ENCODE measurements around the gene KHDC1.
"Not testable (repeated sequence)": the region's sequence is repeated elsewhere in the genome, so short reads cannot be mapped to it uniquely, and the experiment has no call there.

The KHDC1 gene

DNA sequence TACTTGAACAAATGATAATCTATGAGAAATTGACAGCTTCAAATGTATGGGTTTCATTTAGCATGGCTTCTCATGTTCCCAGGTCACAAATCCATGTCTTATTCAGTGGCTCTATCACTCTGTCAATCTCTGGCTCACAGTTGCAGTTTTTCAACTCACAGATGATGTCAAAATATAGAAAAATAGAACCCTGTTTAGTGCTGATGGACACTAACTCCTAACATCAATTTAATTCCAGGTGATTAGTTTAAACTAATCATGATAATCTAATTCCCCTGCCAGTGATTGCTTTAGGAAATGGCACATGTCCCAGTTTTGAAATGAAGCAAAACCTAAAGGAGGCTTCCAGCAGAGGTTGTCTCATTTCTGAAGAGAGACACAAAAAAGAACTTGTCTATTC lies 13.0 kb downstream of the KHDC1 start:
- no peak for DNase-seq (ENCODE audit: low read depth in 2 of 2)

DNA sequence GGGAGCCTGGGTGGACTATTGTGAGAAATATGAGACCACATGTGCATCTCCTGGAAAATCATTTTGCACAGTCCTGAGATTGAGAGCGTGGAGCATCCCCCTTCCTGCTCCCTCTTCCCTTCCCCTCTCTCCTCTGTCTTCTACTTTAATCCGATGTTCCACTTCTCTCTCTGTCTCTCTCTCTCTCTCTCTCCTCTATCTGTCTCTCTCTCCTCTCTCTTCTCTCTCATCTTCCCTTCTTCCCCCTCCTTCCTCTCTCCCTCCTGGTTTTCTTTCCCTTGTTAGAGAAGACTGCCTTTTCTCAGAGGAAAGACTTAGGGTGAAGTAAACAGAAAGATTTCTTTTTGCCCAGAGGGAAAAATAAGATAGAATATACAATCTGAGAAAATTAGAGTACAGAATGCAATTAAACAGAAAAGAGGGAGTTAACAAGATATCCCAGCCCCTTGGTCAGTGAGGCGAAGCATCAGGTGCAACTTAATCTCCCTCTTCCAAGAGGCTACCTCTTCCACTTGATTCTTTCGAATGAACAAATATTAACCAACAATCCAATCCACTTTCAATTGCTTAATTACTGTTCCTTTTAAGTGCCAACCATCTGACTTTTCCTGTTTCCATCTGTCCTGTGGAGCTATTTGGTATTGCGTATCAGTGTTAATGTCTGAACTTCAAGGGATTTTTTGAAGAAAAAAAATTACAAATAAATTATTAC lies 14.6 kb downstream of the KHDC1 start:
- DNase-seq (ENCODE audit: low read depth in 2 of 2) = no peak

DNA sequence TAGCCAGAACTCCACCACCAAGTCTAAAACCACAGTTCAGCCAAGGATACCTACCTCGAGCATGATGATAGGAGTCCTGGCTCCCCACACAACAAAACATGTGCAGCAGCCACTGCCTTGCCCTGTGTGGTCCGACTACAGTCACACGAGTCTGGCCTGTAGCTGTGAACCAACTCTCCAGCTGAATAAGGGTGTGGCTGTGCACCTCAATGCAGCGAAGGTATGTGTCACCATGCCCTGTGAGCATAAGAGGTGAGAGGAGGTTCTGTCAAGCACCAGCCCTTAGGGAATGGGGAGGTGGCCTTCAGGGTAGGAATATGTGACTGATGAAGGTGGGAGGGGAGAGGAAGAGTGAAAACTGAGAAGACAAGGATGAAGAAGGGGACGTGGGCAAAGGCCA lies 21.0 kb downstream of the KHDC1 start:
- no peak for DNase-seq (ENCODE audit: low read depth in 2 of 2)

DNA sequence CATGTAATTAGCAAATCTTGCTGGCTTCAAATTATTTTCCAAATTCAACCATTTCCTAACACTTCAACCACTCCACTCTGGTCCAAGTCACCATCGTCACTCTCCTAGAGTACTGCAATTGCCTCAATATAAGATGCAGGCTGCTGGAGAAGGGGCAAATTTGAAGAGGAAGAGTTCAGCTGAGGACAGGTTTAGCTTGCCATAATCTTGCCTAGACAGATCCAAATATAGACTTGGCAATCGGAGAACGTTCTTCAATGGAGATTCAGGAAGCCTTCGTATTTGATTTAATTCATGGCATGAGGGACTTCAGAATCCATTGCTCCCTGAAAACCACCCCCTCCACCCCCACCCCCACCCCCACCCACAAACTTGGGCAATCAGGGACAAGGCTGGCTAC lies 22.3 kb downstream of the KHDC1 start:
- no peak for DNase-seq (ENCODE audit: low read depth in 2 of 2)

DNA sequence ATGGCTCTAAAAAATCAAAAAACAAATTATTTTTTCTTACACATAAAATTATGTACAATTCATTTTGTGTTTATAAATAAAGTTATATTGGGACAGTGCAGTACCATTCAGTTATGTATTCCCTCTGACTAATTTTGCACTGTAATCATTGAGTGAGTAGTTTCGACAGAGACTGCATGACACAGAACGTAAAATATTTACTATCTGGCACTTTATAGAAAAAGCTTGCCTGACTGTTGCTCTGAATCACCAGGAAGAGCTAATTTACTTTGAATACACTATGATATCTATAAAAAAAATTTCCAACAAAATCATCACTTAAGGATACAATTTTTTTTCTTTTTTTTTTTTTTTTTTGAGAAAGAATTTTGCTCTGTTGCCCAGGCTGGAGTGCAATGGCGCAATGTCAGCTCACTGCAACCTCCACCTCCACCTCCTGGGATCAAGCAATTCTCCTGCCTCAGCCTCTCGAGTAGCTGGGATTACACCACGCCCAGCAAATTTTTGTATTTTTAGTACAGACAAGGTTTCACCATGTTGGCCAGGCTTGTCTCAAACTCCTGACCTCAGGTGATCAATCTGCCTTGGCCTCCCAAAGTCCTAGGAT lies 26.7 kb downstream of the KHDC1 start:
- DNase-seq (ENCODE audit: low read depth in 2 of 2) = no peak

DNA sequence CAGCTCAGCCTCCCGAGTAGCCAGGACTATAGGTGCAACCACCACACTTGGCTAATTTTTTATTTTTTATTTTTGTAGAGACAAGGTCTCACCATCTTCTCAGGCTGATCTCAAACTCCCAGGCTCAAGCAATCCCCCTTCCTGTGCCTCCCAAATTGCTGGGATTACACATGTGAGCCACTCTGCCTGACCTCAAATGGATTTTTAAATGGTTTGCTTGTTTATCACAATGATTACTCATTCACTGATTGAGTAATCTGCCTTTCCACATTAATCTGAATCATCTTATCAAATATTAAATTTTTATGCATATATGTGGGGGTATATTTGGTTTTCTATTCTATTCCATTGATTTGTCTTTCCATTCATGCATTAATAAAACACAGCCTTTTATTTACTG lies 28.3 kb downstream of the KHDC1 start:
- no peak for DNase-seq (ENCODE audit: low read depth in 2 of 2)

DNA sequence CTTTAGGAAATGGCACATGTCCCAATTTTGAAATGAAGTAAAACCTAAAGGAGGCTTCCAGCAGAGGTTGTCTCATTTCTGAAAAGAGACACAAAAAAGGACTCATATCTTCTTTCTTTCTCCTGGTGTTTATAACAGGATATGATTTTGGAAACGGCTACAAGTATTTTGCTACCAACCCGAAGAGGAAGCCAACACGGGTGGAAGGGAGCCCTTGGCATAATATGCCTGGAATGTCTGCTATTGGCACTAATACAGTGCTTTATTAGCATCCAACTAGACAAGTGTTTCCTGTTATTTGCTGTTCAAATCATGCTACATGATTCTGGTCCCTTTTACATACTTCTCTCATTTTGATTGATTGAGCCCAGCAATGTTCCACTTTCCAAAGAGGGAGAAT lies 29.0 kb downstream of the KHDC1 start:
- not testable (repeated sequence) for DNase-seq (ENCODE audit: low read depth in 2 of 2)

DNA sequence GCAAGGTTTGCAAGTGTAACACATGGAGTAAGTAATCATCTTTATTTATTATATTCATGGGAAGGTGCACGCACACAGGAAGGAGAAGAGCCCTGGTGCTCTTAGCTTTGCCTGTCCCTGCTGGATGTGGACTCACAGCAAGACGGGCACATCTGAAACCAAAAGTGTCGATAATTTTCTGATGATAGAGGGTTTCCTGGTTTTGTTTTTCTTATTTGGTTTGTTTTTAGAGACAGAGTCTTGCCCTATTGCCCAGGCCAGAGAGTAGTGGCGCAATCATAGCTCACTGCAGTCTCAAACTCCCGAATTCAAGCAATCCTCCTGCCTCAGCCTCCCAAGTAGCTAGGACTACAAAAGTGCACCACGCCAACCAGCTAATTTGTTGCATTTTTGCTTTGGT lies 29.9 kb downstream of the KHDC1 start:
- DNase-seq (ENCODE audit: low read depth in 2 of 2) = no peak

DNA sequence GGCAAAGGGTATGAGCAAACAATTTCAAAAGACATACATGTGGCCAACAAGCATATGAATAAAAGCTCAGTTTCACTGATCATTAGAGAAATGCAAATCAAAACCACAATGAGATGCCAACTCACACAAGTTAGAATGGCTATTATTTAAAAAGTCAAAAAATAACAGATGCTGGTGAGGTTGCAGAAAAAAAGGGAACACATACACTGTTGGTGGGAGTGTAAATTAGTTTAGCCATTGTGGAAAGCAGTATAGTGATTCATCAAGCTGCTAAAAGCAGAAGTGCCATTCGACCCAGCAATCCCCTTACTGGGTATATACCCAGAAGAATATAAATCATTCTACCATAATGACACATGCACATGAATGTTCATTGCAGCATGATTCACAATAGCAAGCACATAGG lies 31.0 kb downstream of the KHDC1 start:
- no peak for DNase-seq (ENCODE audit: low read depth in 2 of 2)

DNA sequence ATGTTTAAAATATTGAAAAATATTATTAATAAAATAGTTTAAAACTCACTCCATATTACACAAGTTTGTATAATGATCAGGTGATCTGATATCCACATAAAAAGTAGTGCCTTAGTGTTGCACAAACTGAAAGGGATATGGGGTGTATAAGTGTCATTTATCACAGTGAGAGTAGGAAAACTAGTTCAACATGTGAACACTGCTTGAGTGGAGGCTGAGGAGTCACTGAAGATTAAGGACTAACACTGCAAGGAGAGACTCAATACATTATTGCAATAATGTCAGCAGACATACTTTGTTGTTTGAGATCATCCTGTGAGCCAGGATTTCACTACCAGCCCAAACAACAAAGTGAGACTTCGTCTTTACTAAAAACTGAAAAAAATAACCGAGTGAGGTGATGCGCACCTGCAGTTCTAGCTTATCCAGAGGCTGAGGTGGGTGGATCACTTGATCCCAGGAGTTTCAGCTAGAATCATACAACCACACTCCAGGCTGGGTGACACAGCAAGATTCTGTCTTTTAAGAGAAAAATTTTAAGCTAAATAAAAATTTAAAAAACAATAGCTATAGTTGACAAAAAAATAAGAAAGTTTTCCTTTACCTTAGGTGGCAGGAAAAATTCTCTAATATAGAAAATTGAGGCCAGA lies 35.3 kb downstream of the KHDC1 start:
- DNase-seq (ENCODE audit: low read depth in 2 of 2) = no peak

DNA sequence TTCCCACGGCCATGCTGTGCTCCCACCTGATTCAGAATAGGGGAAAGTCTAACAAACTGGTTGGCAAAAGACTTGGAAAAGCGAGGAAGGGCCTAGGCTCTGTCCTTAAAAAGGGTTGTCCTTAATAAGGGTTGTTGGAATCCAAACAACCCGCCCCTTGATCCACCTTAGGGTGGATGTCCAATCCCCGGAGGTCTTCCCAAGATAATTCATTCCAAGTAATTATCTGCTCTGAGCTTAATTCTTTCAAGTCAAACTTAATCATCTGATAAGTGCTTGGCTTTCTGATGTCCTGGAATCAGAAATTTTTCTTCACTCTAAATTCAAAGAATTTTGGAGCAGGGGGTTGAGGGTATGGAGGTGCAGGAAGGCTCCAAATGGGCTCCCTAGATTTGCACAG lies 37.6 kb downstream of the KHDC1 start, which contains the start of gene KHDC1L:
Gene KHDC1L, minus strand, starts transcription at position 101 of the 400 bp plus-strand sequence. Its CDS starts 88 bp downstream, at position 13.
- no peak for DNase-seq (ENCODE audit: low read depth in 2 of 2)

DNA sequence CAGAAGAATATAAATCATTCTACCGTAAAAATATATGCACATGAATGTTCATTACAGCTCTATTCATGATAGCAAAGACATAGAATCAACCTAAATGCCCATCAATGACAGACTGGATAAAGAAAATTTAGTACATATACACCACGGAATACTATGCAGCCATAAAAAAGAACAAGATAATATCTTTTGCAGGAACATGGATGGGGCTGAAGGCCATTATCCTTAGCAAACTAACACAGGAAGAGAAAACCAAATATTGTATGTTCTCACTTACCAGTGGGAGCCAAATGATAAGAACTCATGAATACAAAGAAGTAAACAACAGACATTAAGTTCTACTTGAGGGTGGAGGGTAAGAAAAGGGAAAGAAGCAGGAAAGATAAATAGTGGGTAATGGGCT lies 46.1 kb downstream of the KHDC1 start:
- DNase-seq (ENCODE audit: low read depth in 2 of 2) = no peak

DNA sequence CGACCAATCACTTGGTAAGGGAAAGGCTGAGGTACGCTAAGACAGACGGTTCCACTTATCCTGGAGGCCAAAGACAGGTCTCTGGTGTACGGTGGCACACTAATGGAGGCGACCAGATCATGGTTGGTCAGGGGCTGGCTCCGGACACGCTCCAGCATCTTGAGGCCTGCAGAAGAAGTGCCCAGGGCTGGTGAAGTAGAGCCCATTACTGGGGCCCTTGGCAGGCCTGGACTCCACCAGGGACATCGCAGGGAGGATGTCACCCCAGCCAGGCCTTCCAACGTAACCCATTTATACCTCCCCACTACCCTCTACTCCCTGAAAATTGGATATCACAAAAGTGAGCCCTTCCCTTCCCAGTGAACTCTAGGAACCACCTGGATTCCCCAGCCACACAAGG lies 53.9 kb downstream of the KHDC1 start:
- DNase-seq (ENCODE audit: low read depth in 2 of 2) = no peak

DNA sequence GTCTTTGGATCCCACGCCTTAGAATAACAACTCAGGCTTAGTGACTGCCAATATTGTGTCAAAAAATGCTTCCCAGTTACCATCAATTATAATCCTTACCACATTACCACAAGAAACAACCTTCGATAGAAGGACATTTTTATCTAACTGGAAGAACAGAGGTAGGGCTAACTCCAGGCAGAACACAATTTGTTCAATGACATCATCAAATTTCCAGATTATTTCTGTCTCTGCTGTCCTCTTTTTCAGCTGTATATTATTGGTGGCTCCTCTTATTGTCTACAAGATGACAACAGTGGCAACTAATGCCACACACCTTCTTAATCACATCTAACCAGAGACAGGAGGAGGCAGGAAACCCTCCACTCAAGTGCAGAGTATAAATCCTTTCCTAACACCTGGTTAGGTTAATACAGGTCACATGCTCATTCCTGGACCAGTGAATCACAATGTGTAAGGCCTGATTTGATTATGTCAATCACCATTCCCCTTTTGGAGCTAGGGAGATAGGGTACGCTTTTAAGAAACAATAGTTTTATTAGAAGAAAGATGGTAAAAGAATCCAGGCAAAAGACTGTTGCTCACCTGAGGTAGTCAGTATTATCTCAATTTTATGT lies 55.7 kb downstream of the KHDC1 start:
- no peak for DNase-seq (ENCODE audit: low read depth in 2 of 2)

DNA sequence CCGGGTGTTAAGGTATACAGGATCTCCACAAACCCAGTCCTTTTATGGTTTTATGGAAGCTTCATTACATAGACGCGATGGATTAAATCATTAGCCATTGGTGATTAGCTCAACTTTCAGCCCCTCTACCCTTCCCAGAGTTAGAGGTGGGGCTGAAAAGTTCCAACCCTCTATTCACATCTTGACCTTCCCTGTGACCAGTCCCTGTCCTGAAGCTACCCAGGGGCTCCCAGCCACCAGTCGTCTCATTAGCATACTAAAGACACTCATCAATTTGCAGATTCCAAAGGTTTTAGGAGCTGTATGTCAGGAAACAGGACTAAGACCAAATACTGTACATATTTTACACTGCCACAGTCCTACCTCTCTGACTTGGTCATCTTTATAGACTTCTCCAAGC lies 58.7 kb downstream of the KHDC1 start:
- no peak for DNase-seq (ENCODE audit: low read depth in 2 of 2)

DNA sequence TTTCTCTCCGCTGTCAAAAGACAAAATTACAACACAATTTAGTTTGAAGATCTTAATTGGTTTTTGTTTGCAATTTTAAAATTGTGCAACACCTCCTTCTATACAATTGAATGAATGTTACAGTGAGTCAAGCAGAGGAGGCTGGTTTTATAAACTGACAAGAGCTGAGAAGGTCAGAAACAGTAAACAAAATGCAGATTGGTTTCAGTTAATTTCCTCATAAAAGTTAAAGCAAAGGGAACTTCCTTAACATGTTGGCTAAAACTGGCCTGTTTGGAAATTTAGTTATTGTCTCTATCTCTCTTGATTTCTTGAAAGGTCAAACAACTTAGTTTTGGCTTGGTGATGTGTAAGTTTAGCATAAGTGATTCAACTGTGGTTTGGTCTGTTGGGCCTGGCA lies 59.9 kb downstream of the KHDC1 start:
- no peak for DNase-seq (ENCODE audit: low read depth in 2 of 2)

DNA sequence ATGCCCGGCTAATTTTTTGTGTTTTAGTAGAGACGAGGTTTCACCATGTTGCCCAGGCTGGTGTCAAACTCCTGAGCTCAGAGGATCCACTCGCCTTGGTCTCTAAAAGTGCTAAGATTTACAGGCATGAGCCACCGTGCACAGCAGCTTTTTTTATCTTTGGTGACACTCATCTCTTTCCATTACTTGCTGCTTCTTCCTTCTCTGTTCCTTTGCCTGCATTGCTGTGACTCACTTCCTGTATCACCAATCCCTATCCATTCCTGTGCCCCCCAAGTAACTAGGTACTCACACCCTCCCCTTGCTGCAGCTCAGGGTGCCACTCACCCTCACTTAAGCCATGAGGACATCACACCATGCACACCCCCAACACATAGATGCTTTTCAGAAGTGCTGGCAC lies 62.3 kb downstream of the KHDC1 start:
- no peak for DNase-seq (ENCODE audit: low read depth in 2 of 2)

DNA sequence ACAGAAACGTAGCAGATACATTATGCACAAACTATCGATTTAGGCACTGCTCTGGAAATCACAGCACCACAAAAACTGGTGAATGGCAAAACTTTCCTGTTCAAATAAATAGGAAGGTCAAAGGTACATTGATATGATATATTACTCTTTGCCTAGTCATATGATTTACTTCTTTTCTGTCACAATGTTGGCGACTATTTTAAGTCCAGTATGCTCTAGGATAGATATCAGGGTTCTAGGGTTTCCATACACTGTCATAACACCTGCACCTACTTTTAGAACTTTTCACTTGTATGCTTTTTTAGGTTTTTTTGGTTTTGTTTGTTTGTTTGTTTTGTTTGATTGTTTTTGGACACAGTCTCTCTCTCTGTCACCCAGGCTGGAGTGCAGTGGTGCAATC lies 62.7 kb downstream of the KHDC1 start:
- no peak for DNase-seq (ENCODE audit: low read depth in 2 of 2)

DNA sequence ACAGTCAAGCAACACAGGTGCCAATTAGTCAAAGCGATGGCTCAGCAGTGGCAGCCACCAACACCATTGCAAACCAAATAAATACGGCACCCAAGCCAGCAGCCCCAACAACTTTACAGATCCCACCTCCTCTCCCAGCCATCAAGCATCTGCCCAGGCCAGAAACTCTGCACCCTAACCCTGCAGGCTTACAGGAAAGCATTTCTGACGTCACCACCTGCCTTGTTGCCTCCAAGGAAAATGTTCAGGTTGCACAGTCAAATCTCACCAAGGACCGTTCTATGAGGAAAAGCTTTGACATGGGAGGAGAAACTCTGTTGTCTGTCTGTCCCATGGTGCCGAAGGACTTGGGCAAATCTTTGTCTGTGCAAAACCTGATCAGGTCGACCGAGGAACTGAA lies 68.3 kb downstream of the KHDC1 start:
- no peak for DNase-seq (ENCODE audit: low read depth in 2 of 2)

DNA sequence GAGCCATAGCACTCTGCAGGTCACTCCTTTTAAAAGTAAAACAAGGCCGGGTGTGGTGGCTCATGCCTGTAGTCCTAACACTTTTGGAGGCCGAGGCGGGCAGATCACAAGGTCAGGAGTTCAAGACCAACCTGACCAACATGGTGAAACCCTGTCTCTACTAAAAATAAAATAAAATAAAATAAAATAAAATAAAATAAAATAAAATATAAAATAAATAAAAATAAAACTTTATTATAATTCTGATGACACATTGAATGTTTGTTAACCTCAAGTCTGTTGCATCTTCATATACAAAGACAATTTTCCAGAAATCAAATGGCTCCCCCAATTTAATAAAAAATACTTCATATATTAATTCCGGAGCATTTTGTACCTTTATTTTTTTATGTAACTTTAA lies 69.7 kb downstream of the KHDC1 start:
- not testable (repeated sequence) for DNase-seq (ENCODE audit: low read depth in 2 of 2)

All from stimulated activated CD4-positive, alpha-beta T cell treated with anti-CD3 and anti-CD28 coated beads, Interleukin-4, amount 100 ng/mL, for 48 hours (primary cell).